ENCODE results near the gene BOLA1. TPM values are rescaled to one million over a fixed set of nuclear protein-coding genes. Genes with fewer than 3 reads are reported as not detected.

Gene BOLA1
- total and polyA plus RNA-seq, 2 donors (not counting 1 experiment from before 2014, with no cell fraction given) = 15.0 to 16.7 TPM

- H3K9ac ChIP-seq (ENCODE audit: low read length) = peak within 1 kb of the TSS; percentile 53
- no peaks in the 10 kb centered on the region for H3K9me3 ChIP-seq (ENCODE audit: control extremely low read depth in 1 of 3, control insufficient read depth in 2 of 3, insufficient read depth in 1 of 3, low read length in 2 of 3)
- peak within 1 kb of the TSS in 4 of 5 experiments; percentile 20 to 50 (median 42) for H3K4me3 ChIP-seq (ENCODE audit: control extremely low read depth in 1 of 5, extremely low read depth in 1 of 5, insufficient read depth in 1 of 5, low read depth in 2 of 5, low read length in 4 of 5)
- peaks cover 23 to 25% of the 10 kb centered on the region in 2 donors for H3K4me1 ChIP-seq (ENCODE audit: control insufficient read depth in 2 of 2, insufficient read depth in 2 of 2, low read length in 2 of 2)
- no peaks in the 10 kb centered on the region for H3K79me2 ChIP-seq (ENCODE audit: control insufficient read depth, insufficient read depth, low read length)
- intact Hi-C loops (cut with micrococcal nuclease) = no loop called here
- Mint-ChIP-seq H3K27ac (no peak within 1 kb of the TSS), H3K4me3 (peak within 1 kb of the TSS; percentile 75), H3K4me1 (peaks cover 28% of the 10 kb centered on the region), H3K9me3 (ENCODE audit: insufficient read depth) (no peaks in the 10 kb centered on the region), H3K27me3 (peaks cover 25% of the 10 kb centered on the region)
- H2AFZ ChIP-seq (ENCODE audit: insufficient read depth, low read depth, low read length, poor library complexity, severe bottlenecking) = peak within 1 kb of the TSS; percentile 64
- no peak for TF ChIP-seq CTCF (IDR thresholded peaks at IDR 0.05)
- TF ChIP-seq EZH2 (IDR thresholded peaks at IDR 0.05; ENCODE audit: borderline replicate concordance, insufficient read depth, low read depth, low read length, poor library complexity, severe bottlenecking) = peak; percentile 48
- no peak within 1 kb of the TSS for H3K27ac ChIP-seq (ENCODE audit: low read length in 2 of 2)
- peaks cover 0 to 29% (median 16%) of the 10 kb centered on the region in 4 experiments for H3K27me3 ChIP-seq (replicated peaks in 1 of 4; ENCODE audit: control extremely low read depth in 1 of 4, control insufficient read depth in 3 of 4, insufficient read depth in 4 of 4, low read length in 3 of 4)
- WGBS (ENCODE audit: insufficient coverage) = 0% methylated on average over 3 of the region's 24 CpGs
- ATAC-seq (ENCODE audit: low read depth) = no peak
- peak within 1 kb of the TSS; percentile 73 for H3K4me2 ChIP-seq (replicated peaks; ENCODE audit: low read depth, low read length, poor library complexity, severe bottlenecking)
- ChIA-PET CTCF (no interaction called here), POLR2A (no interaction called here)
- DNase-seq = peak; percentile 36
- H4K20me1 ChIP-seq (ENCODE audit: control insufficient read depth, insufficient read depth, low read length, poor library complexity, severe bottlenecking) = no peaks in the 10 kb centered on the region
- peaks cover 0 to 6% of the 10 kb centered on the region in 2 experiments for H3K36me3 ChIP-seq (replicated peaks in 1 of 2; ENCODE audit: control extremely low read depth in 1 of 2, control insufficient read depth in 1 of 2, extremely low read depth in 1 of 2, insufficient read depth in 2 of 2, low read length in 1 of 2)
Observed at GRCh38 chr1:149917571-149918144, 18.3 kb downstream of the BOLA1 start, which contains the start of gene SV2A. Gene SV2A, minus strand, starts transcription at chr1:149917844. Its CDS starts 4,004 bp downstream, at chr1:149913840.

GRCh38 chr1:149923626-149924025, 24.3 kb downstream of the BOLA1 start:
- Mint-ChIP-seq H3K4me3 (no peak overlapping the region), H3K27me3 (peaks cover 7% of the 10 kb centered on the region), H3K9me3 (ENCODE audit: insufficient read depth) (no peaks in the 10 kb centered on the region), H3K27ac (no peak overlapping the region), H3K4me1 (peaks cover 35% of the 10 kb centered on the region)
- H4K20me1 ChIP-seq (ENCODE audit: control insufficient read depth, insufficient read depth, low read length, poor library complexity, severe bottlenecking) = peaks cover 30% of the 10 kb centered on the region
- peaks cover 15 to 21% of the 10 kb centered on the region in 2 donors for H3K4me1 ChIP-seq (ENCODE audit: control insufficient read depth in 2 of 2, insufficient read depth in 2 of 2, low read length in 2 of 2)
- H3K27ac ChIP-seq (ENCODE audit: low read length in 2 of 2) = no peak overlapping the region
- no peak for TF ChIP-seq EZH2 (IDR thresholded peaks at IDR 0.05; ENCODE audit: borderline replicate concordance, insufficient read depth, low read depth, low read length, poor library complexity, severe bottlenecking)
- no peak for TF ChIP-seq CTCF (IDR thresholded peaks at IDR 0.05)
- H3K9me3 ChIP-seq (ENCODE audit: control extremely low read depth in 1 of 3, control insufficient read depth in 2 of 3, insufficient read depth in 1 of 3, low read length in 2 of 3) = no peaks in the 10 kb centered on the region
- ATAC-seq (ENCODE audit: low read depth) (no peak), DNase-seq (no peak)
- peaks cover 0 to 2% (median under 1%) of the 10 kb centered on the region in 4 experiments for H3K27me3 ChIP-seq (replicated peaks in 1 of 4; ENCODE audit: control extremely low read depth in 1 of 4, control insufficient read depth in 3 of 4, insufficient read depth in 4 of 4, low read length in 3 of 4)
- H3K36me3 ChIP-seq (replicated peaks in 1 of 2; ENCODE audit: control extremely low read depth in 1 of 2, control insufficient read depth in 1 of 2, extremely low read depth in 1 of 2, insufficient read depth in 2 of 2, low read length in 1 of 2) = peaks cover 4 to 49% of the 10 kb centered on the region in 2 experiments
- H2AFZ ChIP-seq (ENCODE audit: insufficient read depth, low read depth, low read length, poor library complexity, severe bottlenecking) = no peak overlapping the region
- ChIA-PET CTCF (no interaction called here), POLR2A (no interaction called here)
- H3K4me2 ChIP-seq (replicated peaks; ENCODE audit: low read depth, low read length, poor library complexity, severe bottlenecking) = no peak overlapping the region
- WGBS (ENCODE audit: insufficient coverage) = 97% methylated on average over 9 of the region's 10 CpGs
- H3K4me3 ChIP-seq (ENCODE audit: control extremely low read depth in 1 of 5, extremely low read depth in 1 of 5, insufficient read depth in 1 of 5, low read depth in 2 of 5, low read length in 4 of 5) = no peak overlapping the region
- peaks cover 16% of the 10 kb centered on the region for H3K79me2 ChIP-seq (ENCODE audit: control insufficient read depth, insufficient read depth, low read length)
- no peak overlapping the region for H3K9ac ChIP-seq (ENCODE audit: low read length)
- intact Hi-C loops (cut with micrococcal nuclease) = loop anchor here (10.0 kb wide), 1 partner anchor 401 kb away; the partner anchor contains the start of gene PRPF3

Data from B cell (primary cell).